ENCODE measurements around the gene HEATR5A.

GRCh38 chr14:31261859-31262731 is 158.3 kb downstream of the HEATR5A start:
- no peak for TF ChIP-seq POLR2A (IDR thresholded peaks at IDR 0.05)
- no peak for TF ChIP-seq CTCF (IDR thresholded peaks at IDR 0.05)
- TF ChIP-seq EP300 (IDR thresholded peaks at IDR 0.05), result peak in 1 of 2 donors; percentile 64

Measured in tibial nerve (tissue), 4 donors.